Activated T-cell treated with anti-CD3 and anti-CD28 coated beads, Interleukin-2, amount 50 U/mL, for 4 hours (primary cell): ENCODE data around the gene RIMKLB. TPM values are rescaled to one million over a fixed set of nuclear protein-coding genes. Genes with fewer than 3 reads are reported as not detected.

ENCODE experiments used
- ATAC-seq, 2 donors: fragments of 200-7000 bp; cut with Tn5 transposase; one replicate each; pipeline ENCODE4 v1.10.0; 2021
- DNase-seq: peaks from one replicate; pipeline ENCODE4 v3.0.0-alpha.2; 2020
- H3K27me3 Mint-ChIP-seq: one replicate; pipeline ENCODE4 v1.8.0; 2021; ENCODE audit warnings: low read depth, mixed read lengths
- H3K36me3 Mint-ChIP-seq: one replicate; pipeline ENCODE4 v1.8.0; 2022; ENCODE audit warnings: mixed read lengths; ENCODE audit not compliant: insufficient read depth
- H3K4me1 Mint-ChIP-seq: one replicate; pipeline ENCODE4 v1.8.0; 2021; ENCODE audit warnings: low read depth, mixed read lengths
- H3K4me3 Mint-ChIP-seq: one replicate; pipeline ENCODE4 v1.8.0; 2021; ENCODE audit warnings: mild to moderate bottlenecking, moderate library complexity, mixed read lengths
- H3K9me3 Mint-ChIP-seq: one replicate; pipeline ENCODE4 v1.8.0; 2021; ENCODE audit warnings: mixed read lengths
- total RNA-seq, 3 donors: library from RNA; stranded (reverse); gene quantifications; one replicate each; pipeline ENCODE4 v1.2.1, GENCODE V29; 2021

Gene RIMKLB, protein sequence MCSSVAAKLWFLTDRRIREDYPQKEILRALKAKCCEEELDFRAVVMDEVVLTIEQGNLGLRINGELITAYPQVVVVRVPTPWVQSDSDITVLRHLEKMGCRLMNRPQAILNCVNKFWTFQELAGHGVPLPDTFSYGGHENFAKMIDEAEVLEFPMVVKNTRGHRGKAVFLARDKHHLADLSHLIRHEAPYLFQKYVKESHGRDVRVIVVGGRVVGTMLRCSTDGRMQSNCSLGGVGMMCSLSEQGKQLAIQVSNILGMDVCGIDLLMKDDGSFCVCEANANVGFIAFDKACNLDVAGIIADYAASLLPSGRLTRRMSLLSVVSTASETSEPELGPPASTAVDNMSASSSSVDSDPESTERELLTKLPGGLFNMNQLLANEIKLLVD
- 1 to 10 TPM; 5.7 to 7.7 (median 6.0) TPM for total RNA-seq

DNA sequence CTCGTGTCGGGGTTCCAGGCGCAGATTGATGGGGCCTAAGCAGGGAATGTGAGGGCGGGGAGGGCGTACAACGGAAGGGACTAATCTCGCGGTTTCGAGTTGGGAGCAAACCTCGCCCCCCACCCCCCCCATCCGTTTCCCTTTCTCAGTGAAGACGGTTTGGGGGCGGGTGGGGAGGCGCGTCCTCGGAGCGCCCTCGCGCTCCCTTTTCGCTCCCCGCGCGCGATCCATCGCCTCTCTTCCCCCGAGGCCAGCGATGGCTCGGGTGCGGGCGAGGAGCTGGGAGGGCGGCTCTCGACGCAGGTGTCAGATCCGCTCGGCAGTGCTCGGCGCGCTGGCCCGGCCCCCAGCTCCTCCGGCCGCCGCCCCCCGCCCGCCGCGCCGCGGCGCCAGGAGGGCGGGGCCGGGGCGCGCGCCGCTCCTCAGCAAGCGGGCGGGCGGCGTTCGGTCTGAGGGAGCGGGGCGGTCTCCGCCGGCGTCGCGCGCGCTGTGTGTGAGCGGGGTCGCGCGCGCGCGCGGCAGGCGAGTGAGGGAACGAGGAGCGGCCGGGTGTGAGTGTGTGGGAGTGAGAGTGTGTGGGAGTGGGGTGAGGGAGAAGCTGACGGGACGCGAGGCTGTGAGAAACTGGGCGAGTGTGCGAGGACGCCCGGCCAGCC, at the start of gene RIMKLB:
Gene RIMKLB (plus strand): TSS at position 516 of the 656 bp plus-strand sequence. CDS start 15,876 bp downstream, outside the sequence.
- no peaks in the 10 kb centered on the region for H3K27me3 Mint-ChIP-seq
- ATAC-seq (peak; percentile 91 to 94), DNase-seq (peak; percentile 84)
- no peaks in the 10 kb centered on the region for H3K9me3 Mint-ChIP-seq
- H3K36me3 Mint-ChIP-seq = no peaks in the 10 kb centered on the region
- peaks cover 24% of the 10 kb centered on the region for H3K4me1 Mint-ChIP-seq
- H3K4me3 Mint-ChIP-seq = peak within 1 kb of the TSS; percentile 89

DNA sequence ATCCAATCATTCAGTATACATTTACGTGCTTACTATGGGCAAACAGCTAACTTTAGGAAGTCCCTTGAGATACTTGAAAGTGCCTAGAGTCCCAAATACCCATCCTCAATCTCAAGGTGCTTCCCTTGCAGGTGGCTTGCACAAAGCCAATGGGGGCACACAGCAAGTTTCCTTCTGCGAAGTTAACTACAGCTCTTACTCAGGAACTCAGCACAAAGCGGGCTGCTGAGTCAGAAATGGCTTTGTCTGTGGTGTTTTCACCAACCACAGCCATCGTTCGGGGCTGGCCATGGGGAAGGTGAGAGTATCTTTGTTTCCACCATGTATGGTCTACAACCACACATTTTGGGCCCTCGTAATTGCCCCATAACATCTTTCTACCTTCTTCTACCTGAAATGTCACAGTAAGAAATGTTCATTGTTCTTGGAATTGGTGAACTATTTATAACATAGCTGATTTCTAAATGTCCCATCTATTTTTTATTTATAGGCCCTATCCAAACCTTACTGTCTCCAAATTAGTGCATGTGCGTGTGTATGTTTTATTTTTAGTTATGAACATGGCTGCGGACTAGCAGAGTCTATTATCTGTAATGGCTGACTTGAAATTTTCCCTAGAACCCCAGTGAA, 49.1 kb upstream of the RIMKLB start:
- Mint-ChIP-seq H3K4me1 (peaks cover 44% of the 10 kb centered on the region), H3K4me3 (no peak overlapping the region), H3K36me3 (no peaks in the 10 kb centered on the region), H3K9me3 (no peaks in the 10 kb centered on the region), H3K27me3 (no peaks in the 10 kb centered on the region)
- ATAC-seq = peak; percentile 80 to 85
- DNase-seq = peak; percentile 33

- ATAC-seq (no peak), DNase-seq (no peak)
- no peaks in the 10 kb centered on the region for H3K4me1 Mint-ChIP-seq
- H3K27me3 Mint-ChIP-seq = no peaks in the 10 kb centered on the region
- H3K36me3 Mint-ChIP-seq = no peaks in the 10 kb centered on the region
- no peaks in the 10 kb centered on the region for H3K9me3 Mint-ChIP-seq
- no peak overlapping the region for H3K4me3 Mint-ChIP-seq
Observed at GRCh38 chr12:8655421-8655820, 42.4 kb upstream of the RIMKLB start.

DNA sequence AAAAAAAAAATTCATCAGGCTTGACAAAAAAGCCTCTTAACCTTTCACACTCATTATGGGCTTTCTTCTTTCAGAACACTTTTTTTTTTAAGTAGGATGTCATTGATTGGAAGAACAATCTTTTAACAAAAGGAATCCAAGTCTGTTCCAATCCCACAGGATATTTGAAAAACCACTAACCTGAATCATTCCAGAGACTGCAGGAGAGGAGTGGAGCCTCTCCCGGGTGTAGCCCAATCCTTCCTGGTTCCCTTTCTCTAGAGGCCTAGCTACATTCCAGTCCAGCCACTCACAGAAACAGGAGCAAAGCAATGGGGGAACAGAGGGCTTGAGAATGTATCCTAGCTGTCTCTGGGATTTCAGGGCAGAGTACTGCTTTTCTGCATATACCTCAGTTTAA, 39.4 kb upstream of the RIMKLB start:
- H3K36me3 Mint-ChIP-seq = no peaks in the 10 kb centered on the region
- no peak for DNase-seq
- H3K27me3 Mint-ChIP-seq = no peaks in the 10 kb centered on the region
- no peak for ATAC-seq
- H3K9me3 Mint-ChIP-seq = no peaks in the 10 kb centered on the region
- no peaks in the 10 kb centered on the region for H3K4me1 Mint-ChIP-seq
- no peak overlapping the region for H3K4me3 Mint-ChIP-seq

DNA sequence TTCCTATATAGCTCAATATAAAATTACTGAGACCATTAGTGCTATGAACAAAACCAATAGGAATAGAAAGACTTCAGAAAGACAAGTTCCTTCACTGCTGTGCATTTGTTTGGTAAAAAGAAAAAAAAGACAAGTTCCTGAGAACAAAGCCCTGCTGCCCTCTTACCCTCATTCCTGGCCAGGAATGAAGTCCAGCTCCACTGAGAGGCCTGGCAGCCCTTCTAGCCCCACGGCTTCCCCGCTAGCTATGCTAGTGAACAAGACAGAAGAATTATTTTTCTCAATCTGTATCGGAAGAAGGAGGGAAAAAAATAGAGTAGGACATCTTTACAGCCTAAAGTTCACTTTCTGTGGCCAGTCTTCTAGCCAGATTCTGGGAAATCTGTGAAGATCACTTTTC, 36.8 kb upstream of the RIMKLB start:
- Mint-ChIP-seq H3K4me3 (no peak overlapping the region), H3K36me3 (no peaks in the 10 kb centered on the region), H3K4me1 (no peaks in the 10 kb centered on the region), H3K27me3 (peaks cover 5% of the 10 kb centered on the region), H3K9me3 (no peaks in the 10 kb centered on the region)
- no peak for ATAC-seq
- DNase-seq = no peak

DNA sequence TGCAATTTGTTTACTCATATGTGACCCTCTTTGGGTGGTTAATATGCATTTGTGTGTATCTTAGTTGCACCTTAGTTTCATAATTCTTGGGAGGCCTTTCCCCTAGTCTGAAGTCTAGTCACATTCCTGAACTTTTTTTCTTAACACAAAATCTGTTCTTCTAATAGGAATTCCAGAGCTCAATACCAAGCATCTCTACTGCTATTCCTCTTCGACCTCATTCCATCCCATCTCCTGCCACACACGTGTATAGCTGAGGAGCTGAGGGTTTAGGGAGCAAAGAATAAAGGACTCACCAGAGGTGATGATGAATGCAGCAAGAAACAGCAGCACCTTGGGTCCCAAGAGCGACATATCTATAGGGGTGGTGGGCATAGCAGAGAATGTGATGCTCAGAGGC, 36.0 kb upstream of the RIMKLB start:
- peaks cover 5% of the 10 kb centered on the region for H3K27me3 Mint-ChIP-seq
- no peak overlapping the region for H3K4me3 Mint-ChIP-seq
- ATAC-seq = no peak
- H3K9me3 Mint-ChIP-seq = no peaks in the 10 kb centered on the region
- no peak for DNase-seq
- no peaks in the 10 kb centered on the region for H3K36me3 Mint-ChIP-seq
- H3K4me1 Mint-ChIP-seq = no peaks in the 10 kb centered on the region

DNA sequence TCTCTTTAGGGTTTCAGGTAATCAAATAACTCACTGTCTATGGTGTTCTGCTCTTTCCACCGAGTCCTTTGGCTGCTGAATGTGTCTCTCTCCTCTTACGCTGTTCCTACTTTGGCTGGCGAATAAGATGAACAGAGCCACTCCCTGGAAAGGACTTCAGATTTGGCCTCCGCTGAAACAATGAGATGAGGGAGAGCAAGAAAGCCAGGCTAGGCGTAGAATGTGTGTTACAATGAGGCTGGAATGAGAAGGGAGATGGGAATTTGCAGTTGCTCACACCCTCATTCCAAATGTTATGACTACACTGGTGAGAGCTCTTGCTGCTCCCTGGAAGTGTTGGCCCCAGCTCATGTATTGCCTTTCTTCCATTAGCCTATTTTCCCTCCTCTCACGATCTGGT, 35.2 kb upstream of the RIMKLB start, which contains the start of gene MFAP5:
Gene MFAP5 (minus strand): TSS at position 234 of the 400 bp plus-strand sequence. CDS start 722 bp downstream, outside the sequence.
- H3K4me1 Mint-ChIP-seq = no peaks in the 10 kb centered on the region
- H3K27me3 Mint-ChIP-seq = peaks cover 5% of the 10 kb centered on the region
- H3K4me3 Mint-ChIP-seq = no peak within 1 kb of the TSS
- H3K9me3 Mint-ChIP-seq = no peaks in the 10 kb centered on the region
- no peak for DNase-seq
- no peaks in the 10 kb centered on the region for H3K36me3 Mint-ChIP-seq
- ATAC-seq = no peak

GRCh38 chr12:8664228-8664913, 33.4 kb upstream of the RIMKLB start:
- Mint-ChIP-seq H3K9me3 (no peaks in the 10 kb centered on the region), H3K27me3 (peaks cover 5% of the 10 kb centered on the region), H3K4me1 (no peaks in the 10 kb centered on the region), H3K4me3 (no peak overlapping the region), H3K36me3 (no peaks in the 10 kb centered on the region)
- ATAC-seq = no peak
- no peak for DNase-seq

DNA sequence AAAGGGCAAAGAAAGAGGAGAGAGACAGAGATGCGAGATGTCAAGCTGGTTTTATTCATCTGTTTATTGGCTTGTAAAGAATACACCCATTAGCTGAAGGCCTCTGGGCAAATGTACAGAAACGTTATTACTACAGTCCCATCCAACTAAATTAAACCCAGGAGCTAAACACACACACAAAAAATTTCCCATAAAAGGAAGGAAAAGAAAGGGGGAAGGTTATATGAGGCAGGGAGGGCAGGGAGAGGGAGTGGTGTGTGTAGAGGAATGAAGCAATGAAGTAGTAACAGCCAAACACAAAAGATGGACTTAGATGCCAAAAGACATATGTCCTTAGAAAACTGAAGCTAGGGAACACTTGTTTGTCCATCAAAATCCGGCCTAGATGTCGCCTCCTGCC, 32.0 kb upstream of the RIMKLB start:
- ATAC-seq = no peak
- H3K4me3 Mint-ChIP-seq = no peak overlapping the region

DNA sequence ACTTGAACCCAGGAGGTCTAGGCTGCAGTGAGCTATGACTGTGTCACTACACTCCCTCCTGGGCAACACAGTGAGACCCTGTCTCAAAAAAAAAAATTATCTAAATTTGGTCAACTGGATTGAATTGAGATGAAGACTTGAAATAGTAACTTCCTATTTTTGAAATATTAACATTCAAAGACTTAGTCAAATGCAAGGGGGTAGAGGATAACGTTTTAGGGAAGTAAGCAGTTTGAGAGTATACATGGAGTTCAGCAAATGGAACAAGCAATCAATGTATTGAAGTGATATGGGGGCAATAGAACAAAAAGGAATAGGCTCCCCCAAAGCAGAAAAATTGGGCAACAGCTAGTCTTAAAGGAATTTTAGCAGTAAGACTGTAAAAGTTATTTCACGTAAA, 30.5 kb upstream of the RIMKLB start:
- H3K9me3 Mint-ChIP-seq = no peaks in the 10 kb centered on the region
- no peak for ATAC-seq

More for the DNA sequence above, 32.0 kb upstream of the RIMKLB start:
- Mint-ChIP-seq H3K4me1 (no peaks in the 10 kb centered on the region), H3K27me3 (peaks cover 7% of the 10 kb centered on the region), H3K9me3 (no peaks in the 10 kb centered on the region), H3K36me3 (no peaks in the 10 kb centered on the region)
- DNase-seq = no peak

GRCh38 chr12:8668441-8668840, 29.4 kb upstream of the RIMKLB start:
- Mint-ChIP-seq H3K4me1 (no peaks in the 10 kb centered on the region), H3K4me3 (no peak overlapping the region), H3K36me3 (no peaks in the 10 kb centered on the region), H3K9me3 (no peaks in the 10 kb centered on the region), H3K27me3 (peaks cover 7% of the 10 kb centered on the region)
- ATAC-seq = no peak
- no peak for DNase-seq

More for the DNA sequence above, 30.5 kb upstream of the RIMKLB start:
- Mint-ChIP-seq H3K36me3 (no peaks in the 10 kb centered on the region), H3K4me1 (no peaks in the 10 kb centered on the region), H3K27me3 (peaks cover 7% of the 10 kb centered on the region), H3K4me3 (no peak overlapping the region)
- no peak for DNase-seq

- ATAC-seq = no peak
- Mint-ChIP-seq H3K36me3 (no peaks in the 10 kb centered on the region), H3K27me3 (peaks cover 2% of the 10 kb centered on the region), H3K9me3 (no peaks in the 10 kb centered on the region), H3K4me1 (peaks cover 3% of the 10 kb centered on the region), H3K4me3 (no peak overlapping the region)
- no peak for DNase-seq
Observed at GRCh38 chr12:8672381-8672780, 25.4 kb upstream of the RIMKLB start.

GRCh38 chr12:8675591-8676036, 22.2 kb upstream of the RIMKLB start:
- Mint-ChIP-seq H3K4me1 (peaks cover 3% of the 10 kb centered on the region), H3K36me3 (no peaks in the 10 kb centered on the region), H3K4me3 (no peak overlapping the region), H3K9me3 (no peaks in the 10 kb centered on the region), H3K27me3 (no peaks in the 10 kb centered on the region)
- ATAC-seq = no peak
- no peak for DNase-seq

- no peak for ATAC-seq
- Mint-ChIP-seq H3K4me1 (peaks cover 3% of the 10 kb centered on the region), H3K9me3 (no peaks in the 10 kb centered on the region), H3K36me3 (no peaks in the 10 kb centered on the region), H3K4me3 (no peak overlapping the region), H3K27me3 (no peaks in the 10 kb centered on the region)
- DNase-seq = no peak
Observed at GRCh38 chr12:8676651-8677050, 21.1 kb upstream of the RIMKLB start.
